Measurements from ENCODE around the gene NPAS2.

DNA sequence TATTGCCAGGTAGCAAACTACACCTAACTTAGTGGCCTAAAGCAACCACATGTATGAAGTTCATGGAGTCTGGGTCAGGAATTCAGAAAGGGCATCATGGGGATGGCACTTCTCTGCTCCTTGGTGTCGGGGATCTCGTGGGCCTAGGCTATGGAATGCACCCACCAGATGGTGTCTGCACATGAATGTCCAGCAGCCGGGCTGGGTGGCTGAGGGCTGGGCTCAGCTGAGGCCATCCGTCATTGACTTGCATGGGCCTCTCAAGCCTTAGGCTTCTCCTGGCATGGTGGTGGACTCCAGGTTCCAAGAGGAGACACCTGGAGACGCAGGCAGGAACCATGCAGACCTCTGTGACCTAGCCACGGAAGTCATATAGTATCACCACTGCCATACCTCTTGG lies 156.1 kb downstream of the NPAS2 start:
- TF ChIP-seq, protein P1, sequence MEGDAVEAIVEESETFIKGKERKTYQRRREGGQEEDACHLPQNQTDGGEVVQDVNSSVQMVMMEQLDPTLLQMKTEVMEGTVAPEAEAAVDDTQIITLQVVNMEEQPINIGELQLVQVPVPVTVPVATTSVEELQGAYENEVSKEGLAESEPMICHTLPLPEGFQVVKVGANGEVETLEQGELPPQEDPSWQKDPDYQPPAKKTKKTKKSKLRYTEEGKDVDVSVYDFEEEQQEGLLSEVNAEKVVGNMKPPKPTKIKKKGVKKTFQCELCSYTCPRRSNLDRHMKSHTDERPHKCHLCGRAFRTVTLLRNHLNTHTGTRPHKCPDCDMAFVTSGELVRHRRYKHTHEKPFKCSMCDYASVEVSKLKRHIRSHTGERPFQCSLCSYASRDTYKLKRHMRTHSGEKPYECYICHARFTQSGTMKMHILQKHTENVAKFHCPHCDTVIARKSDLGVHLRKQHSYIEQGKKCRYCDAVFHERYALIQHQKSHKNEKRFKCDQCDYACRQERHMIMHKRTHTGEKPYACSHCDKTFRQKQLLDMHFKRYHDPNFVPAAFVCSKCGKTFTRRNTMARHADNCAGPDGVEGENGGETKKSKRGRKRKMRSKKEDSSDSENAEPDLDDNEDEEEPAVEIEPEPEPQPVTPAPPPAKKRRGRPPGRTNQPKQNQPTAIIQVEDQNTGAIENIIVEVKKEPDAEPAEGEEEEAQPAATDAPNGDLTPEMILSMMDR (IDR thresholded peaks at IDR 0.05), result no peak
- TF ChIP-seq POLR2AphosphoS5 (IDR thresholded peaks at IDR 0.05) (no peak), POLR2A (IDR thresholded peaks at IDR 0.05) (no peak), EP300 (IDR thresholded peaks at IDR 0.05) (no peak)

Measured in upper lobe of left lung (tissue), 4 donors.